Measurements from ENCODE around the gene SCARB1. TPM values are rescaled to one million over a fixed set of nuclear protein-coding genes. Genes with fewer than 3 reads are reported as not detected.

The SCARB1 gene
- 105 to 187 TPM (median 153 TPM) in 5 replicates for total RNA-seq (2022; extraction: Qiagen RNA extraction; ENCODE audit: low read depth)

GRCh38 chr12:124863416-124864325 is at the start of gene SCARB1:
Gene SCARB1 (minus strand): TSS chr12:124863864. CDS start chr12:124863720, 144 bp downstream.

Other genes starting within 250 kb of the SCARB1 start
- gene UBC, start 50.8 kb upstream of the SCARB1 start, total RNA-seq (2022; extraction: Qiagen RNA extraction; ENCODE audit: low read depth) = 1,088 to 1,733 TPM (median 1,199 TPM) in 5 replicates
- 32.1 to 44.0 TPM (median 43.3 TPM) in 5 replicates for gene DHX37, start 125.3 kb upstream of the SCARB1 start, total RNA-seq (2022; extraction: Qiagen RNA extraction; ENCODE audit: low read depth)
- gene BRI3BP, start 129.8 kb upstream of the SCARB1 start, total RNA-seq (2022; extraction: Qiagen RNA extraction; ENCODE audit: low read depth) = 12.7 to 22.3 TPM (median 20.3 TPM) in 5 replicates
- gene AACS, start 201.6 kb upstream of the SCARB1 start, total RNA-seq (2022; extraction: Qiagen RNA extraction; ENCODE audit: low read depth) = 15.8 to 19.2 TPM (median 16.4 TPM) in 5 replicates

Data from A549 treated with RU486 at 1 μM for 4 hours (cell line).